ENCODE results near the gene HOXD1. TPM values are rescaled to one million over a fixed set of nuclear protein-coding genes. Genes with fewer than 3 reads are reported as not detected.

Gene HOXD1
- total RNA-seq, 5 donors from 2014 or later (not counting 1 experiment from before 2014, with no cell fraction given): not detected

Other genes with a start within 250 kb of the HOXD1 start
- gene LNPK, start 186.4 kb upstream of the HOXD1 start, total RNA-seq: 10 to 100 TPM; 19.2 to 28.2 (median 22.1) TPM
- not detected for gene EVX2, start 104.7 kb upstream of the HOXD1 start, total RNA-seq
- gene HOXD13, start 95.9 kb upstream of the HOXD1 start, total RNA-seq: not detected
- not detected for gene HOXD12, start 88.9 kb upstream of the HOXD1 start, total RNA-seq
- gene HOXD11, start 81.4 kb upstream of the HOXD1 start, total RNA-seq: not detected
- gene HOXD10, start 71.9 kb upstream of the HOXD1 start, total RNA-seq: not detected
- gene HOXD9, start 65.9 kb upstream of the HOXD1 start, total RNA-seq: under 1 TPM in 2 of 5 donors, not detected in 3; 0.13 to 0.15 TPM
- gene HOXD8, start 59.0 kb upstream of the HOXD1 start, total RNA-seq: not detected
- gene HOXD4, start 37.1 kb upstream of the HOXD1 start, total RNA-seq: not detected
- gene HOXD3, start 31.4 kb upstream of the HOXD1 start, total RNA-seq: under 1 TPM in 1 of 5 donors, not detected in 4; 0.44 TPM
- gene MTX2, start 80.8 kb downstream of the HOXD1 start, total RNA-seq: 1 to 10 TPM; 6.6 to 9.9 (median 9.4) TPM